ENCODE measurements around the gene GMFB. TPM values are rescaled to one million over a fixed set of nuclear protein-coding genes. Genes with fewer than 3 reads are reported as not detected.

The GMFB gene
- total RNA-seq, 1 experiment from 2014 or later: 79.2 TPM

GRCh38 chr14:54447231-54447692 is 41.5 kb downstream of the GMFB start:
- Histone ChIP-seq H4K20me1 (ENCODE audit: control insufficient read depth, insufficient read depth, insufficient read length) (no peaks in the 10 kb centered on the region), H2AK5ac (ENCODE audit: insufficient read length, low read length) (no peak overlapping the region), H3K9ac (ENCODE audit: extremely low read depth, insufficient read length, low read length) (no peak overlapping the region), H2AFZ (ENCODE audit: low read length) (no peak overlapping the region), H3K79me1 (ENCODE audit: insufficient read depth, low read depth, low read length, poor library complexity, severe bottlenecking) (no peaks in the 10 kb centered on the region), H3K4ac (ENCODE audit: low read depth, low read length) (no peak overlapping the region), H3K23ac (ENCODE audit: insufficient read length, low read depth, low read length) (no peak overlapping the region), H3K18ac (ENCODE audit: insufficient read length, low read depth, low read length) (no peak overlapping the region), H3K9me3 (ENCODE audit: control insufficient read depth, low read depth, low read length) (no peaks in the 10 kb centered on the region), H2BK120ac (ENCODE audit: low read depth, low read length, poor library complexity, severe bottlenecking) (no peak overlapping the region), H3K14ac (ENCODE audit: insufficient read depth, low read length) (no peak overlapping the region), H3K56ac (ENCODE audit: insufficient read length, low read depth, low read length) (no peak overlapping the region), H3K23me2 (ENCODE audit: insufficient read length, low read depth, low read length, poor library complexity, severe bottlenecking) (no peaks in the 10 kb centered on the region), H2BK12ac (ENCODE audit: insufficient read length, low read depth, low read length) (no peak overlapping the region), H3K4me1 (ENCODE audit: insufficient read depth, low read length) (no peaks in the 10 kb centered on the region; the same call in 1 of the 2 replicates), H2BK5ac (ENCODE audit: insufficient read length, low read length) (no peak overlapping the region), H2BK15ac (ENCODE audit: low read depth, low read length) (no peak overlapping the region), H3K4me2 (ENCODE audit: insufficient read depth, insufficient read length, low read length) (no peak overlapping the region), H4K91ac (ENCODE audit: insufficient read length, low read depth, low read length) (no peak overlapping the region), H4K8ac (replicated peaks; ENCODE audit: insufficient read length, low read depth, low read length) (no peak overlapping the region), H3K27me3 (ENCODE audit: insufficient read depth, low read length) (no peaks in the 10 kb centered on the region; the same call in 1 of the 2 replicates), H2BK20ac (ENCODE audit: low read depth, low read length, poor library complexity, severe bottlenecking) (no peak overlapping the region), H3T11ph (ENCODE audit: low read length) (no peak overlapping the region), H4K5ac (ENCODE audit: insufficient read length, low read depth, low read length) (no peak overlapping the region), H3K79me2 (ENCODE audit: insufficient read depth, low read length) (no peaks in the 10 kb centered on the region), H3K27ac (ENCODE audit: insufficient read length, low read depth, low read length) (no peak overlapping the region)
- WGBS (ENCODE audit: extremely low coverage, insufficient read length, low lambda C conversion rate): no CpG with 5 or more reads among the region's 8 CpGs
- DNase-seq: no peak
- peaks cover 0 to 2% (median 0%) of the 10 kb centered on the region in 3 experiments; a peak in 1 of 7 replicates for H3K36me3 Mint-ChIP-seq (ENCODE audit: insufficient read depth in 1 of 3, low read depth in 3 of 3)
- H3K4me1 Mint-ChIP-seq: peaks cover 6 to 10% of the 10 kb centered on the region in 2 experiments
- TF ChIP-seq, protein P1, sequence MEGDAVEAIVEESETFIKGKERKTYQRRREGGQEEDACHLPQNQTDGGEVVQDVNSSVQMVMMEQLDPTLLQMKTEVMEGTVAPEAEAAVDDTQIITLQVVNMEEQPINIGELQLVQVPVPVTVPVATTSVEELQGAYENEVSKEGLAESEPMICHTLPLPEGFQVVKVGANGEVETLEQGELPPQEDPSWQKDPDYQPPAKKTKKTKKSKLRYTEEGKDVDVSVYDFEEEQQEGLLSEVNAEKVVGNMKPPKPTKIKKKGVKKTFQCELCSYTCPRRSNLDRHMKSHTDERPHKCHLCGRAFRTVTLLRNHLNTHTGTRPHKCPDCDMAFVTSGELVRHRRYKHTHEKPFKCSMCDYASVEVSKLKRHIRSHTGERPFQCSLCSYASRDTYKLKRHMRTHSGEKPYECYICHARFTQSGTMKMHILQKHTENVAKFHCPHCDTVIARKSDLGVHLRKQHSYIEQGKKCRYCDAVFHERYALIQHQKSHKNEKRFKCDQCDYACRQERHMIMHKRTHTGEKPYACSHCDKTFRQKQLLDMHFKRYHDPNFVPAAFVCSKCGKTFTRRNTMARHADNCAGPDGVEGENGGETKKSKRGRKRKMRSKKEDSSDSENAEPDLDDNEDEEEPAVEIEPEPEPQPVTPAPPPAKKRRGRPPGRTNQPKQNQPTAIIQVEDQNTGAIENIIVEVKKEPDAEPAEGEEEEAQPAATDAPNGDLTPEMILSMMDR (conservative IDR thresholded peaks at IDR 0.05): no peak
- no peak overlapping the region for H3K4me3 Mint-ChIP-seq
- H3K27me3 Mint-ChIP-seq (ENCODE audit: low read depth): no peaks in the 10 kb centered on the region
- H3K9me3 Mint-ChIP-seq: no peaks in the 10 kb centered on the region
- no peak overlapping the region for H3K27ac Mint-ChIP-seq
